K562 (cell line): Measurements from ENCODE around the gene FMOD. TPM values are rescaled to one million over a fixed set of nuclear protein-coding genes. Genes with fewer than 3 reads are reported as not detected.

Experiments
- CEBPG ChIP-seq, 3 experiments: fragments of 200-800 bp in 1 of 3; sonication (Bioruptor generic) in 1 of 3; sonication (generic) in 1 of 3; formaldehyde crosslinking in 1 of 3; IDR thresholded peaks in 2 of 3; conservative IDR thresholded peaks in 1 of 3; 2 replicates each; pipeline versions ENCODE4 v1.6.1 to v1.8.0; 2016 to 2022; ENCODE audit warnings: missing compliant biosample characterization in 2 of 3, missing genetic modification characterization in 2 of 3, mild to moderate bottlenecking in 1 of 3, missing genetic modification reagents in 1 of 3
- CTCFL ChIP-seq: IDR thresholded peaks from 2 replicates; pipeline ENCODE4 v1.6.1; 2011; ENCODE audit warnings: borderline replicate concordance, low read depth, mild to moderate bottlenecking, moderate library complexity, low read length; ENCODE audit not compliant: insufficient read depth, poor library complexity, severe bottlenecking
- HES1 ChIP-seq: fragments of 450-650 bp; IDR thresholded peaks from 2 replicates; pipeline ENCODE4 v1.6.1; 2016; ENCODE audit warnings: low read depth, mild to moderate bottlenecking, moderate library complexity
- HSF4 ChIP-seq: fragments of 250-450 bp; sonication (Bioruptor Pico); IDR thresholded peaks from 2 replicates; pipeline ENCODE4 v2.1.2; 2022; ENCODE audit warnings: mild to moderate bottlenecking, moderate library complexity, borderline replicate concordance
- KDM2B ChIP-seq: fragments of 250-450 bp; sonication (Bioruptor Pico); IDR thresholded peaks from 2 replicates; pipeline ENCODE4 v1.8.0; 2021; ENCODE audit warnings: mild to moderate bottlenecking, moderate library complexity
- RBBP5 ChIP-seq: fragments of 200-600 bp; sonication (generic); IDR thresholded peaks from 2 replicates; pipeline ENCODE4 v1.6.1; 2012; ENCODE audit warnings: borderline replicate concordance, mild to moderate bottlenecking, low read length, control low read depth, inconsistent platforms; ENCODE audit not compliant: insufficient read depth, poor library complexity, severe bottlenecking
- RBM25 ChIP-seq: fragments of 200-400 bp; formaldehyde crosslinking; IDR thresholded peaks from 2 replicates; pipeline ENCODE4 v1.6.1; 2018; ENCODE audit warnings: low read length, low read depth, moderate library complexity; ENCODE audit not compliant: severe bottlenecking
- SETDB1 ChIP-seq: IDR thresholded peaks from one replicate; pipeline ENCODE4 v1.6.1; 2012; ENCODE audit warnings: low read length, control low read depth, inconsistent platforms
- ZBTB2 ChIP-seq: fragments of 450-650 bp; IDR thresholded peaks from 2 replicates; pipeline ENCODE4 v1.6.1; 2016; ENCODE audit warnings: antibody characterized with exemption
- ZNF224 ChIP-seq: sonication (generic); formaldehyde crosslinking; IDR thresholded peaks from 2 replicates; pipeline ENCODE4 v1.8.0; 2022; ENCODE audit warnings: mild to moderate bottlenecking, missing genetic modification reagents
- ZNF398 ChIP-seq: fragments of 250-450 bp; sonication (Bioruptor Pico); IDR thresholded peaks from 2 replicates; pipeline ENCODE4 v1.8.0; 2021; ENCODE audit warnings: moderate library complexity, mild to moderate bottlenecking, inconsistent platforms
- ZNF507 ChIP-seq: conservative IDR thresholded peaks from 2 replicates; pipeline ENCODE4 v1.6.1; 2017; ENCODE audit warnings: missing genetic modification characterization, missing compliant biosample characterization
- polyA plus RNA-seq, 8 experiments: library from polyadenylated mRNA; depleted of rRNA in 4 of 8; stranded (reverse) in 5 of 8; unstranded in 3 of 8; fragments of >200 nt; fragmentation: Nextera tagmentation in 2 of 8; fragmentation: Illumina TruSeq in 1 of 8; extraction: Ambion mirVana in 2 of 8; extraction: Trizol in 1 of 8; gene quantifications; 2 replicates each; pipeline versions ENCODE4 v1.2.1 to v1.2.3, GENCODE V29; 2011 to 2014; ENCODE audit warnings: inconsistent platforms in 1 of 8, missing spikeins in 1 of 8
- total RNA-seq, 7 experiments: library from RNA; depleted of rRNA in 6 of 7; stranded (reverse); fragments of >200 nt in 6 of 7; fragmentation: Illumina TruSeq in 2 of 7; extraction: Trizol in 2 of 7; gene quantifications; 2 replicates each; pipeline versions ENCODE4 v1.2.1 to v1.2.3, GENCODE V29; 2011 to 2021; ENCODE audit warnings: low replicate concordance in 1 of 7
- TF ChIP-seq, protein P1 (sequence below): fragments of 200-400 bp; formaldehyde crosslinking; IDR thresholded peaks from 2 replicates; pipeline ENCODE4 v1.6.1; 2017; ENCODE audit warnings: mild to moderate bottlenecking, low read depth, low read length, moderate library complexity

The FMOD gene
- total and polyA plus RNA-seq, 9 of the 15 experiments (the other 6 are each of a cell fraction or from before 2014, with no cell fraction given), result 0.03 to 0.13 (median 0.03) TPM; not detected in 6

DNA sequence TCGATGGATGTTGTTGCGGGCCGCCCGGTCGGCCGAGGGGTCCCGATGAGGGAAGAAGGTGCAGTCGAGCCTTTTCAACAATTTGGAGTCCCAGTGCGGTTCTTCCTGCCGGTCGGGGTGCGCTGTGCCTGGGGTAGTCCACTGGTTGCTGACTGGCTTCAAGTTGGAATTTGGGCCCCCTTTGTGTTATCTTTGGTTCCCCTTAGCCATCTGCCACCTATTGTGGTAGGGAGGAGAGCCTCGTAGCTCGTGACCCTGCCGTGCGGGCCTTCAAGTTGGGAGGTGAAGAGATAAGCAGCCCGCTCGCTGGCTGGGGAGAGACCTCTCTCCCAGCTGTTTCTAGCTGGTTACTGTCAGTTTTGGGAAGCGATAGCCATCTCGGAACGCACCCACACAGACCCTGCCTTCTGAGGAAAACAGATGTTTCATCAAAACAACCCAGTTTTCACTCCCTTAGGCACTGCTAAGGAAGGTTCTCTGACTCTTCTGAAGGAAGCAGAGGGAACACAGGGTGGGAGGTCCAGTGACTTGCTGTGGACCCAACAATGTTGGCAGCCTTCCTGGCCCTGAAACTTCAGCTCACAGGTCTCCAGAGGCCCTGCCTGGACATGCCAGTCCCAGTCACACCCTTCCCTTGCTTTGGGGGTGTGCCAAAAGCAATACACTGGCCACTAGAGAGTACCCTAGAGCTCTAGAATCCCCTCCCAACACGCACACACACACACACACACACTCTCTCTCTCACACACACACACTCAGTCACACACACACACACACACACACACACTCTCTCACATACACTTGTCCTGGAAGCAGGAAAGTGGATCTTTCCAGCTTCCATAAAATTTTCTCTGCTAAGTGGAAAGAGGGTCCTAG, 44.6 kb downstream of the FMOD start (continued):
- no peak for TF ChIP-seq SETDB1
- no peak for TF ChIP-seq ZNF507 (tag)
- TF ChIP-seq KDM2B (CRISPR knock-in tag), result no peak
- no peak for TF ChIP-seq CTCFL
- TF ChIP-seq HES1, result peak; percentile 75; the same call in 1 of the 2 replicates
- no peak for TF ChIP-seq ZNF398 (CRISPR knock-in tag)
- no peak for TF ChIP-seq ZNF224 (CRISPR knock-in tag)
- TF ChIP-seq ZBTB2, result 0 out of 2 replicates have a peak, but pooled peaks have one; percentile 39
- TF ChIP-seq HSF4, result no peak
- peak; percentile 20 for TF ChIP-seq RBBP5
- TF ChIP-seq, protein P1, sequence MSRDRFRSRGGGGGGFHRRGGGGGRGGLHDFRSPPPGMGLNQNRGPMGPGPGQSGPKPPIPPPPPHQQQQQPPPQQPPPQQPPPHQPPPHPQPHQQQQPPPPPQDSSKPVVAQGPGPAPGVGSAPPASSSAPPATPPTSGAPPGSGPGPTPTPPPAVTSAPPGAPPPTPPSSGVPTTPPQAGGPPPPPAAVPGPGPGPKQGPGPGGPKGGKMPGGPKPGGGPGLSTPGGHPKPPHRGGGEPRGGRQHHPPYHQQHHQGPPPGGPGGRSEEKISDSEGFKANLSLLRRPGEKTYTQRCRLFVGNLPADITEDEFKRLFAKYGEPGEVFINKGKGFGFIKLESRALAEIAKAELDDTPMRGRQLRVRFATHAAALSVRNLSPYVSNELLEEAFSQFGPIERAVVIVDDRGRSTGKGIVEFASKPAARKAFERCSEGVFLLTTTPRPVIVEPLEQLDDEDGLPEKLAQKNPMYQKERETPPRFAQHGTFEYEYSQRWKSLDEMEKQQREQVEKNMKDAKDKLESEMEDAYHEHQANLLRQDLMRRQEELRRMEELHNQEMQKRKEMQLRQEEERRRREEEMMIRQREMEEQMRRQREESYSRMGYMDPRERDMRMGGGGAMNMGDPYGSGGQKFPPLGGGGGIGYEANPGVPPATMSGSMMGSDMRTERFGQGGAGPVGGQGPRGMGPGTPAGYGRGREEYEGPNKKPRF, result no peak
- TF ChIP-seq RBM25, result no peak
- TF ChIP-seq CEBPG (CRISPR knock-in tag; IDR thresholded peaks at IDR 0.05), result 0 out of 2 replicates have a peak, but pooled peaks have one; percentile 8
- no peak for TF ChIP-seq CEBPG (tag; conservative IDR thresholded peaks at IDR 0.05 in 1 of 2, IDR thresholded peaks at IDR 0.05 in 1 of 2)
